ENCODE measurements around the gene RANGAP1.

RANGAP1 gene

DNA sequence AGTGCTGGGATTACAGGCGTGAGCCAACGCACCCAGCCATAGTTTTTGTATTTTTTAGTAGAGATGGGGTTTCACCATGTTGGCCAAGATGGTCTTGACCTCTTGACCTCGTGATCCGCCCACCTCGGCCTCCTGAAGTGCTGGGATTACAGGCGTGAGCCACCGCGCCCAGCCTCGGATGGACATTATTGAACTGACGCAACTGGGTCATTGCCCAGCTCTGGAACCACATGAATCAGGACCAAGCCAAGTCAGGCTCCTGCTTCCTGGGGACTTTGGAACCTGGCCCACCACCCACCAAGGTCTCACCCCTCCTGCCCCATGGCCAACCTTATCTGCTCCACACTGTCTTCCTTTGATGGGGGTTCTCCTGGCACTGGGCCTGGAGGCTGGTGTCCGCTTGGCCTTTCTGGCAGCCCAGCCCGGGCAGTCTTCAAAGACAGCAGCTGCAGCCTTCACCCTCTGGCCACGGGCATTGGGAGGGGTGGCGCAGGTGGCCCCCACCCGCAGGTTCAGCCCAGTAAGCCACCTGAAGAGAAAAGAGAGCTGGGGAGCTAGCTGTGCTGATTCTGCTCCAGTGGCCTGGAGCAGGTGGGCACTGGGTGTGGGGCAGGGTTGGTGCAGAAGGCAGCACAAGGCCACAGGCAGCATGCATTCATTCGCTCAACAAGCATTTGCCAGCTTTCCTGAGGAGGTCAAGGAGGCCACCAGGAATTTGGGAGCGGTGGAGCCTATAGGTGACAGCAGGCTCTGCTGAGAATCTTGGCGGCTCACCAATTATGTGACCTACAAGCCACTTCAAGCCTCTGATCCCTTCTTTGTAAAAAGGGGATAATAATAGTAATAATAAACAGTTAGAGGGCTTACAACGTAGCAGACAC, 50.9 kb downstream of the RANGAP1 start:
- Histone ChIP-seq H3K79me2 (ENCODE audit: low read length) (no peaks in the 10 kb centered on the region), H3K36me3 (replicated peaks; ENCODE audit: low read depth, low read length) (no peaks in the 10 kb centered on the region), H3K27me3 (ENCODE audit: low read depth, low read length) (no peaks in the 10 kb centered on the region), H3K4me1 (ENCODE audit: low read length) (peaks cover 9% of the 10 kb centered on the region; the same call in 1 of the 2 replicates), H3K4me2 (ENCODE audit: low read length) (no peak overlapping the region), H3K9me3 (ENCODE audit: insufficient read depth, low read length) (no peaks in the 10 kb centered on the region), H4K20me1 (ENCODE audit: insufficient read depth, low read length) (no peaks in the 10 kb centered on the region), H2AFZ (ENCODE audit: low read depth, low read length) (no peak overlapping the region), H3K27ac (ENCODE audit: low read length) (no peak overlapping the region), H3K9ac (ENCODE audit: low read length) (no peak overlapping the region), H3K4me3 (ENCODE audit: low read length) (no peak overlapping the region)
- TF ChIP-seq, protein P1, sequence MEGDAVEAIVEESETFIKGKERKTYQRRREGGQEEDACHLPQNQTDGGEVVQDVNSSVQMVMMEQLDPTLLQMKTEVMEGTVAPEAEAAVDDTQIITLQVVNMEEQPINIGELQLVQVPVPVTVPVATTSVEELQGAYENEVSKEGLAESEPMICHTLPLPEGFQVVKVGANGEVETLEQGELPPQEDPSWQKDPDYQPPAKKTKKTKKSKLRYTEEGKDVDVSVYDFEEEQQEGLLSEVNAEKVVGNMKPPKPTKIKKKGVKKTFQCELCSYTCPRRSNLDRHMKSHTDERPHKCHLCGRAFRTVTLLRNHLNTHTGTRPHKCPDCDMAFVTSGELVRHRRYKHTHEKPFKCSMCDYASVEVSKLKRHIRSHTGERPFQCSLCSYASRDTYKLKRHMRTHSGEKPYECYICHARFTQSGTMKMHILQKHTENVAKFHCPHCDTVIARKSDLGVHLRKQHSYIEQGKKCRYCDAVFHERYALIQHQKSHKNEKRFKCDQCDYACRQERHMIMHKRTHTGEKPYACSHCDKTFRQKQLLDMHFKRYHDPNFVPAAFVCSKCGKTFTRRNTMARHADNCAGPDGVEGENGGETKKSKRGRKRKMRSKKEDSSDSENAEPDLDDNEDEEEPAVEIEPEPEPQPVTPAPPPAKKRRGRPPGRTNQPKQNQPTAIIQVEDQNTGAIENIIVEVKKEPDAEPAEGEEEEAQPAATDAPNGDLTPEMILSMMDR (IDR thresholded peaks at IDR 0.05; ENCODE audit: low read depth, low read length): no peak
- TF ChIP-seq EZH2phosphoT487 (IDR thresholded peaks at IDR 0.05; ENCODE audit: low read depth): no peak

DNA sequence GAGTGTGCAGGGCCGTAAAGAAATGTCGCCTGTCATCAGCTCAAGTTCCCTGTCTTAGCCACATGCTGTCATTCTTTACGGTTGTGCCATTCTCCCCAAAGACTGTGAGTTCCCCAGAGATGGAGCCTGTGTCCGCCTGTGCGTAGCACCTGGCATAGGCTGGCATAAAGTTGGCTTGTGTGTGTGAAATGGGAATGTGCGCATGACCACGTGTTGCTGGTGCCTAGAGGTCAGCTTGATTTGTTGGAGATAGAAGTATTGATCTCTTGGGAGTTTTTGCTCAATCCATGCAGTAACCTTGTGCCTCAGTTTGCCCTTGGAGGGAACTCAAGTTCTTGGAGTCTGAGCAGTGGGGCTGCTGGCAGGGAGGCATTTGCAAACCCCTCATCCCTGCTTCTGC, 54.6 kb downstream of the RANGAP1 start:
- no peak overlapping the region for H3K27ac ChIP-seq (ENCODE audit: low read length)
- no peaks in the 10 kb centered on the region for H3K79me2 ChIP-seq (ENCODE audit: low read length)
- no peaks in the 10 kb centered on the region for H4K20me1 ChIP-seq (ENCODE audit: insufficient read depth, low read length)
- no peaks in the 10 kb centered on the region for H3K4me1 ChIP-seq (ENCODE audit: low read length)
- H3K9ac ChIP-seq (ENCODE audit: low read length): no peak overlapping the region
- no peak overlapping the region for H3K4me3 ChIP-seq (ENCODE audit: low read length)
- TF ChIP-seq, protein P1 (IDR thresholded peaks at IDR 0.05; ENCODE audit: low read depth, low read length): no peak
- no peak for TF ChIP-seq EZH2phosphoT487 (IDR thresholded peaks at IDR 0.05; ENCODE audit: low read depth)
- H3K4me2 ChIP-seq (ENCODE audit: low read length): no peak overlapping the region
- no peak overlapping the region for H2AFZ ChIP-seq (ENCODE audit: low read depth, low read length)
- no peaks in the 10 kb centered on the region for H3K9me3 ChIP-seq (ENCODE audit: insufficient read depth, low read length)
- no peaks in the 10 kb centered on the region for H3K27me3 ChIP-seq (ENCODE audit: low read depth, low read length)
- H3K36me3 ChIP-seq (replicated peaks; ENCODE audit: low read depth, low read length): peaks cover 22% of the 10 kb centered on the region

DNA sequence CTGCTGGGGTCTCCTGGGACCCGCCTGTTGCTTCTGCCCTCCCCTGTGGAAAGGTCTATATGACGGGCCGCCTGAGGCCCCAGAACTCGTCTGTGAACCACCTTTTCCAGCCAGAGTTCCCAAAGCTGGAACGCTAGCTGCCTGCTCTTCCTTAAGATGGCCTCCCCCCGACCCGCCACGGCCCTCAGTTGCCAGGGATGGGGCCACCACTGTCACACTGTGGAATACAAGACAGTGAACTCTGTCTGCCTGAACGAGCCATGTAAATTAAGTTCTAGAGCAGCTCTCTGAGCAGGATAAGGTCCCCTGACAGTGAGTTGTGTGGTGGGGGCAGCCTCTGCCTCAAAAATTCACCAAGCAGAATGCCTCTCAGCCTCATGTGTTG, 55.6 kb downstream of the RANGAP1 start:
- Histone ChIP-seq H3K9ac (ENCODE audit: low read length) (no peak overlapping the region), H3K27me3 (ENCODE audit: low read depth, low read length) (no peaks in the 10 kb centered on the region), H3K27ac (ENCODE audit: low read length) (no peak overlapping the region), H3K36me3 (replicated peaks; ENCODE audit: low read depth, low read length) (peaks cover 29% of the 10 kb centered on the region), H3K79me2 (ENCODE audit: low read length) (no peaks in the 10 kb centered on the region), H3K4me1 (ENCODE audit: low read length) (no peaks in the 10 kb centered on the region), H2AFZ (ENCODE audit: low read depth, low read length) (no peak overlapping the region), H3K4me2 (ENCODE audit: low read length) (no peak overlapping the region), H4K20me1 (ENCODE audit: insufficient read depth, low read length) (no peaks in the 10 kb centered on the region), H3K4me3 (ENCODE audit: low read length) (no peak overlapping the region), H3K9me3 (ENCODE audit: insufficient read depth, low read length) (no peaks in the 10 kb centered on the region)
- TF ChIP-seq, protein P1 (IDR thresholded peaks at IDR 0.05; ENCODE audit: low read depth, low read length): no peak
- TF ChIP-seq EZH2phosphoT487 (IDR thresholded peaks at IDR 0.05; ENCODE audit: low read depth): no peak

DNA sequence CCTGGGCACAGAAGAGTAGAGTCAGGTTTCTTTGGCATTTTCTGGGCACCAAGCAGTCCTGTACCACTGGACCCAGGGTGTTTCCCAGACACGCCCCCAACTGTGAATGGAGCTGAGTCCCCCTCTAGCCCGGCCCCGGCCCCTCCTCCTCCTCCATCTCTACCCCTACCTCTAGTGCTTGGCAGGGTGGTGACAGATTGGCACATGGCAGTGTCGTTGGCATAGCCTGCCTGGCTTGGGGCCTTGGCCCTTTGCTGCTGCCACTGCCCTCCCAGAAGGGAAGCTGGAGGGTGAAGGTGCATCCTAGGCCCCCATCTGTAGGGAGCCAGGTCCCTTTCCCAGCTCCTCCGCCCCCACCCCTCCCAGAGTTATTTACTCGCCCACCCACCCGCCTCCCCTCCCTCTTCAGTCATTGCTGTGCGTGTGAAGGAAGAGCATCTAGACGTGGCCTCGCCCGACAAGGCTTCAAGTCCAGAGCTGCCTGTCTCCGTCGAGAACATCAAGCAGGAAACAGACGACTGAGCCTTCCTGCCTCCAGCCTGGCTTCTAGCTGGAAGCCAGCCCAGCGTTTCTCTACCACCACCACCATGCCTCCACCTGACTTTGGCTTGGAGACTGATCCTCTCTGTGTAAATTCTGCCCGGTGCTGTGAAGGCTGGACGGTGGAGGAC, 56.1 kb downstream of the RANGAP1 start:
- Histone ChIP-seq H3K4me1 (ENCODE audit: low read length) (no peaks in the 10 kb centered on the region), H3K27me3 (ENCODE audit: low read depth, low read length) (no peaks in the 10 kb centered on the region), H3K9me3 (ENCODE audit: insufficient read depth, low read length) (no peaks in the 10 kb centered on the region), H2AFZ (ENCODE audit: low read depth, low read length) (no peak overlapping the region), H3K36me3 (replicated peaks; ENCODE audit: low read depth, low read length) (peaks cover 31% of the 10 kb centered on the region), H3K4me3 (ENCODE audit: low read length) (no peak overlapping the region), H4K20me1 (ENCODE audit: insufficient read depth, low read length) (no peaks in the 10 kb centered on the region), H3K9ac (ENCODE audit: low read length) (no peak overlapping the region), H3K27ac (ENCODE audit: low read length) (no peak overlapping the region), H3K4me2 (ENCODE audit: low read length) (no peak overlapping the region), H3K79me2 (ENCODE audit: low read length) (no peaks in the 10 kb centered on the region)
- no peak for TF ChIP-seq EZH2phosphoT487 (IDR thresholded peaks at IDR 0.05; ENCODE audit: low read depth)
- TF ChIP-seq, protein P1 (IDR thresholded peaks at IDR 0.05; ENCODE audit: low read depth, low read length): no peak

Data from OCI-LY3 (cell line).